Amniotic epithelial cell (primary cell): Measurements from ENCODE around the gene CHRNA3.
"Not testable (repeated sequence)": the region's sequence is repeated elsewhere in the genome, so short reads cannot be mapped to it uniquely, and the experiment has no call there.

ENCODE experiments used
- DNase-seq: peaks from one replicate; pipeline ENCODE4 v3.0.0-alpha.2; 2010; ENCODE audit warnings: low read depth

CHRNA3 gene

GRCh38 chr15:78560201-78560600 lies 60.6 kb downstream of the CHRNA3 start:
- not testable (repeated sequence) for DNase-seq

GRCh38 chr15:78552597-78552996 lies 68.2 kb downstream of the CHRNA3 start:
- DNase-seq: no peak

DNA sequence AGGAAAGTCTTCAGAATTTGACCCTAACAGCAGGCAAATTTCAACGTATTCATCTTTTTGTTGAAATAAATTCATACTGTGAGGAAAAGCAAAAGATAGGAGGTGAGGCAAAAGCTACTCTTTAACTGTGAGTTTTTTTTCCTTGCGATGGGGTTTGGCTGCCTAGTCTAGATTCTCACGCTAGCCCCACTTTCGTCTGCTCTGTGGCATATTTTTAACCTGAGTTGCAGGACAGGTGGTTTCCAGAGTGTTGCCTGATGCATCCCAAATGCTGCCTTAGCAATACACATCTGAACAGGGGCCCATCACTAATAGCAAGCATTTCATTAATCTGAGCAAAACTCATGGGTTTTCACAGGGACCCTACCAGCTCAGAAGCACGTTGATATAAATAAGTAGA lies 68.9 kb downstream of the CHRNA3 start:
- DNase-seq: no peak

DNA sequence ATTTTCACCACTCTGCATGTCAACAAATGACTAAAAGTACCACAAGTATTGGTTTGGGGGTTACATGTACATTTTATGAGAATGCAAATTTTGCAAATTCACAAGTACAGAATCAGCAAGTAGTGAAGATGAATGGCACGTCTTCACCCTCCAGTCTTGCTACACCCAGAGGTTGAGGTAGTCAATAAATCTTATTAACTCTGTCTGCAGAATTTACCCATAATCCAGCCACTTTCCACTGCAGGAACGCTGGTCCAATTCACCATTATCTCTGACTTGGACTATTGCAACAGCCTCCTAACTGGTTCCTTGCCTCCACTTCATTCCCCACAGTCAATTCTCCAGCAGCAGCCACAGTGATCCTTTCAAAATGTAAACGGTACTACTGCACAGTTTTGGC lies 70.0 kb downstream of the CHRNA3 start:
- no peak for DNase-seq

DNA sequence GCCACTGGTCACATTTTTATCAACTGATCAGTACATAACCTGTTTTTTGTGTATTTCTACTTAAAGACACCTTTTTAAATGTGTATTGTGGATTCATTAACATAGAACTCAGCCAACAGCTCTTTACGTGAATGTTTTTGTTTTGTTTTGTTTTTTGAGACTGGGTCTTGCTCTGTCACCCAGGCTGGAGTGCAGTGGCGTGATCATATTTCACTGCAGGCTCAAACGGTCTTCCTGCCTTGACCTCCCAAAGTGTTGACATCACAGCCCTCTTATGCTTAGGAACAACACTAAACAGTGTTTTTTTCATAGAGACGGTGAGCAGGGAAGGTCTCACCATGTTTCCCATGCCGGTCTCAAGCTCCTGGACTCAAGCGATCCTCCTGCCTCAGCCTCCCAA lies 70.6 kb downstream of the CHRNA3 start:
- no peak for DNase-seq
